NOMO-1 treated with DMSO at 0.1 percent for 48 hours (cell line): ENCODE measurements around the gene DAB2IP.
A peak's percentile ranks its signal among the peaks of the same experiment; 100 is the strongest.

ENCODE experiments used
- DNase-seq: peaks from one replicate; lab custom pipeline; 2025; ENCODE audit not compliant: unreplicated experiment; lab: John Stamatoyannopoulos, UW

DAB2IP gene

GRCh38 chr9:121773286-121773953, 122.0 kb downstream of the DAB2IP start:
- no peak for DNase-seq

- no peak for DNase-seq
These were observed 122.7 kb downstream of the DAB2IP start for GRCh38 chr9:121773954-121774714.

- no peak for DNase-seq
These were observed 123.5 kb downstream of the DAB2IP start for GRCh38 chr9:121774715-121775613.

GRCh38 chr9:121776001-121776738, 124.7 kb downstream of the DAB2IP start:
- DNase-seq: no peak

GRCh38 chr9:121776739-121777637, 125.6 kb downstream of the DAB2IP start:
- DNase-seq: no peak

- no peak for DNase-seq
These were observed 127.1 kb downstream of the DAB2IP start for GRCh38 chr9:121778252-121779225.

- DNase-seq: no peak
These were observed 128.1 kb downstream of the DAB2IP start for GRCh38 chr9:121779381-121780117.

- DNase-seq: no peak
These were observed 129.0 kb downstream of the DAB2IP start for GRCh38 chr9:121780177-121781040.

- DNase-seq: no peak
These were observed 129.7 kb downstream of the DAB2IP start for GRCh38 chr9:121781145-121781548.

- DNase-seq: no peak
These were observed 130.4 kb downstream of the DAB2IP start for GRCh38 chr9:121781701-121782464.

GRCh38 chr9:121782514-121783110, 131.2 kb downstream of the DAB2IP start:
- DNase-seq: no peak

- no peak for DNase-seq
These were observed 131.7 kb downstream of the DAB2IP start for GRCh38 chr9:121783111-121783510.

- DNase-seq: no peak
These were observed 132.4 kb downstream of the DAB2IP start for GRCh38 chr9:121783521-121784507.

- DNase-seq: peak; percentile 0
These were observed 133.4 kb downstream of the DAB2IP start for GRCh38 chr9:121784731-121785411.
